Measurements from ENCODE around the gene RABGGTB. TPM values are rescaled to one million over a fixed set of nuclear protein-coding genes. Genes with fewer than 3 reads are reported as not detected.

The RABGGTB gene
- total RNA-seq, 1 donor from 2014 or later, result 82.5 TPM

GRCh38 chr1:75792091-75792490 lies 6.0 kb downstream of the RABGGTB start:
- Histone ChIP-seq H3K9me3 (no peaks in the 10 kb centered on the region), H3K27ac (no peak overlapping the region), H3K4me3 (no peak overlapping the region), H3K4me1 (peaks cover 39% of the 10 kb centered on the region), H3K36me3 (peaks cover 78% of the 10 kb centered on the region), H3K27me3 (ENCODE audit: low read depth) (no peaks in the 10 kb centered on the region)
- intact Hi-C loops (cut with DNase I), result no loop called here
- DNase-seq, result no peak
- no peak for ATAC-seq
- TF ChIP-seq CTCF (IDR thresholded peaks at IDR 0.05), result no peak

GRCh38 chr1:75794382-75794781 lies 8.3 kb downstream of the RABGGTB start:
- Histone ChIP-seq H3K4me3 (no peak overlapping the region), H3K27ac (no peak overlapping the region), H3K9me3 (no peaks in the 10 kb centered on the region), H3K36me3 (peaks cover 88% of the 10 kb centered on the region), H3K27me3 (ENCODE audit: low read depth) (no peaks in the 10 kb centered on the region), H3K4me1 (peaks cover 16% of the 10 kb centered on the region)
- no peak for TF ChIP-seq CTCF (IDR thresholded peaks at IDR 0.05)
- intact Hi-C loops (cut with DNase I), result no loop called here
- ATAC-seq (no peak), DNase-seq (no peak)

- ATAC-seq (no peak), DNase-seq (no peak)
- Histone ChIP-seq H3K4me3 (no peak overlapping the region), H3K9me3 (no peaks in the 10 kb centered on the region), H3K27ac (no peak overlapping the region), H3K4me1 (peaks cover 3% of the 10 kb centered on the region), H3K27me3 (ENCODE audit: low read depth) (no peaks in the 10 kb centered on the region), H3K36me3 (peaks cover 75% of the 10 kb centered on the region)
- no peak for TF ChIP-seq CTCF (IDR thresholded peaks at IDR 0.05)
- intact Hi-C loops (cut with DNase I), result no loop called here
Measured at GRCh38 chr1:75795703-75796193, 9.7 kb downstream of the RABGGTB start.

GRCh38 chr1:75796376-75797272 lies 10.6 kb downstream of the RABGGTB start, which contains the start of gene MSH4:
Gene MSH4, plus strand, starts transcription at chr1:75796882. Its CDS starts 104 bp downstream, at chr1:75796986.
- no peaks in the 10 kb centered on the region for H3K4me1 ChIP-seq
- ATAC-seq (peak; percentile 31 to 45), DNase-seq (no peak)
- intact Hi-C loops (cut with DNase I), result no loop called here
- no peak for TF ChIP-seq CTCF (IDR thresholded peaks at IDR 0.05)
- no peaks in the 10 kb centered on the region for H3K9me3 ChIP-seq
- H3K27me3 ChIP-seq (ENCODE audit: low read depth), result no peaks in the 10 kb centered on the region
- no peak within 1 kb of the TSS for H3K4me3 ChIP-seq
- no peak within 1 kb of the TSS for H3K27ac ChIP-seq
- peaks cover 66% of the 10 kb centered on the region for H3K36me3 ChIP-seq

- H3K27ac ChIP-seq, result no peak overlapping the region
- no peak overlapping the region for H3K4me3 ChIP-seq
- no peaks in the 10 kb centered on the region for H3K9me3 ChIP-seq
- no peaks in the 10 kb centered on the region for H3K4me1 ChIP-seq
- no peak for TF ChIP-seq CTCF (IDR thresholded peaks at IDR 0.05)
- peaks cover 60% of the 10 kb centered on the region for H3K36me3 ChIP-seq
- intact Hi-C loops (cut with DNase I), result no loop called here
- DNase-seq, result no peak
- no peak for ATAC-seq
- no peaks in the 10 kb centered on the region for H3K27me3 ChIP-seq (ENCODE audit: low read depth)
Measured at GRCh38 chr1:75797273-75797588, 11.2 kb downstream of the RABGGTB start.
